ENCODE data around the gene PCDH9.

The PCDH9 gene

DNA sequence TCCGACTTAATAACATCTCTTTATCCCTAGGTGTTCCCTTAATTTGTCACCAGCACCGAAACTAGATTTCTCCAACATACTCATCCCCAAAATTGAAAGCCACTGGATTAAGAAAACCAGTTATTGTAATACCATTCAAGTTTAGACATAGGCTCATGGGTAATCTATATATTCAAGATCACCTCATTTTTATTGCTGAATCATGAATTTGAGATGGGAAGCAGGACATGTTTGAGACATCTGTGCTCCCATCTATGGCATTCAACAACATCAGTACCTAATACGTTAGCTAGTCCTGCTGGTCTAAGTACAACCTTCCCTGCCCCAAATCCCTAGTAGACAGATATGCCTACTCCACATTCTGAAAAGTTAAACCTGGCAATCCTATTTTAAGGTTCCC lies 820.6 kb downstream of the PCDH9 start:
- no peak for TF ChIP-seq CTCF (IDR thresholded peaks at IDR 0.05; ENCODE audit: low read depth, low read length)
- no peak for DNase-seq (ENCODE audit: low read depth, low spot score)
- in situ Hi-C loops (cut with HindIII; ENCODE audit: low sequenced_read_pairs): no loop called here
- H3K4me3 ChIP-seq (ENCODE audit: low read depth, low read length): no peak overlapping the region

GRCh38 chr13:66407128-66407527 lies 823.0 kb downstream of the PCDH9 start:
- TF ChIP-seq CTCF (IDR thresholded peaks at IDR 0.05; ENCODE audit: low read depth, low read length): no peak
- in situ Hi-C loops (cut with HindIII; ENCODE audit: low sequenced_read_pairs): no loop called here
- no peak overlapping the region for H3K4me3 ChIP-seq (ENCODE audit: low read depth, low read length)
- no peak for DNase-seq (ENCODE audit: low read depth, low spot score)

GRCh38 chr13:66405908-66406802 lies 824.0 kb downstream of the PCDH9 start:
- peak; percentile 86 for DNase-seq (ENCODE audit: low read depth, low spot score)
- no peak for TF ChIP-seq CTCF (IDR thresholded peaks at IDR 0.05; ENCODE audit: low read depth, low read length)
- no peak overlapping the region for H3K4me3 ChIP-seq (ENCODE audit: low read depth, low read length)
- in situ Hi-C loops (cut with HindIII; ENCODE audit: low sequenced_read_pairs): no loop called here

DNA sequence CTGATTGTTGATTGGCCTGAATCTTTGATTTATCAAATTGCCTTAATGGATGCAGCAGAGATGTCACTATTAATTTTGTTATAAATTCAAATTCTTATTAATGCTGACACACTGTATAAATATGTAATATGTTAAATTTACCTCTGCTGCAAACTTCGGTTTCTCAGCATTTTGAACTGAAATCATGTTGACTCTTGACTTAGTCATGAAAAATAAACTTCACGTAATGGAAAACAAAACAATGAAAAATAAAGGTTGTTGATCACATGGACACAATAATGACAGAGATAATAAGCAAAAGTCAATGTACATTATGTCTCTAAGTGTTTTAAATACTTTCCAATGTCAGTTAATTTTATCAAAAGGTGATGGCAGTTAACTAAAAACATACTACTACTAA lies 827.6 kb downstream of the PCDH9 start:
- in situ Hi-C loops (cut with HindIII; ENCODE audit: low sequenced_read_pairs): no loop called here
- H3K4me3 ChIP-seq (ENCODE audit: low read depth, low read length): no peak overlapping the region
- no peak for DNase-seq (ENCODE audit: low read depth, low spot score)
- no peak for TF ChIP-seq CTCF (IDR thresholded peaks at IDR 0.05; ENCODE audit: low read depth, low read length)

DNA sequence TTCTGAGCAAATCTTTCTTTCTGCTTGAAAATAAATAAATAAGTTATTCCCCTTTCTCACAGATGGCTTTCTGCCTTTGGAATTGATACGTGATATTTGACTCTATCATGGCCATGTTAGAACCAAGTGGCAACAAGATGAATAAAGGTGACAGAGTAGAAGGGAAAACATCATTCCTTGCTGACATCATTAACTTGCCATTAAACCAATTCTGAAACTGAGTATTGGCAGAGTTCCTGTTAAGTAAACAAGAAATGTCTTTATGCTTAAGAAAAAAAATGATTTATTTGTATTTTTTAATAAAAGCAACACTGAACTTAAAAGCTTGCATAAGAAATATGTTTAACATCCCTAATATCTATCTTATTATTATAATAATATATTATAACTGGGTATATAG lies 828.1 kb downstream of the PCDH9 start:
- in situ Hi-C loops (cut with HindIII; ENCODE audit: low sequenced_read_pairs): no loop called here
- no peak for TF ChIP-seq CTCF (IDR thresholded peaks at IDR 0.05; ENCODE audit: low read depth, low read length)
- DNase-seq (ENCODE audit: low read depth, low spot score): peak; percentile 38
- H3K4me3 ChIP-seq (ENCODE audit: low read depth, low read length): no peak overlapping the region

DNA sequence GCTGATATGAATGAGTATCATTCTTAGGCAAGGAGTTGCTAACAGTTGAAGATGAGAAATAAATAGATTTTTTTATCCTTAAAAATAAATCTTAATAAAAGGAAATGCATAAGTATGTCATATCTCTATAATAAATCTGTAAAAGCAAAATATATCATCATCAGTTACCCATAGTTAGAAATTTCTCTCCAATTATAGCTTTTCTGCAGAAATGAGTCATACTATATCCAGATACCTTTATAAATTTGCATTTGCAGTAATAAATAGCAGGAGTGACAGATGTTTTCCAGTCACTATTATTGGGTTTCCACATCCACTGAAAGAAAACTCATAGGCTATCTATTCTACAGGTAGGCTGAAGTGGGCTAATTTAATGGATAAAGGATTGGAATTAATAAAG lies 829.8 kb downstream of the PCDH9 start:
- H3K4me3 ChIP-seq (ENCODE audit: low read depth, low read length): no peak overlapping the region
- in situ Hi-C loops (cut with HindIII; ENCODE audit: low sequenced_read_pairs): no loop called here
- TF ChIP-seq CTCF (IDR thresholded peaks at IDR 0.05; ENCODE audit: low read depth, low read length): no peak
- DNase-seq (ENCODE audit: low read depth, low spot score): no peak

All from astrocyte of the spinal cord (primary cell).